Measurements from ENCODE around the gene EFTUD2.

Gene EFTUD2

GRCh38 chr17:44862278-44862914, 36.8 kb downstream of the EFTUD2 start:
- TF ChIP-seq CTCF (IDR thresholded peaks at IDR 0.05; ENCODE audit: low read depth, low read length, missing control alignments), result no peak
- no peak overlapping the region for H3K4me3 ChIP-seq (ENCODE audit: low read depth, low read length)
- no peak for DNase-seq (ENCODE audit: low read depth)

- TF ChIP-seq CTCF (IDR thresholded peaks at IDR 0.05; ENCODE audit: low read depth, low read length, missing control alignments), result no peak
- DNase-seq (ENCODE audit: low read depth), result no peak
- no peak overlapping the region for H3K4me3 ChIP-seq (ENCODE audit: low read depth, low read length)
Observed at GRCh38 chr17:44859701-44860100, 39.5 kb downstream of the EFTUD2 start.

- DNase-seq (ENCODE audit: low read depth), result no peak
- no peak overlapping the region for H3K4me3 ChIP-seq (ENCODE audit: low read depth, low read length)
- no peak for TF ChIP-seq CTCF (IDR thresholded peaks at IDR 0.05; ENCODE audit: low read depth, low read length, missing control alignments)
Observed at GRCh38 chr17:44854192-44854591, 45.1 kb downstream of the EFTUD2 start.

GRCh38 chr17:44850612-44851011, 48.6 kb downstream of the EFTUD2 start:
- no peak overlapping the region for H3K4me3 ChIP-seq (ENCODE audit: low read depth, low read length)
- TF ChIP-seq CTCF (IDR thresholded peaks at IDR 0.05; ENCODE audit: low read depth, low read length, missing control alignments), result no peak
- DNase-seq (ENCODE audit: low read depth), result no peak

- no peak overlapping the region for H3K4me3 ChIP-seq (ENCODE audit: low read depth, low read length)
- TF ChIP-seq CTCF (IDR thresholded peaks at IDR 0.05; ENCODE audit: low read depth, low read length, missing control alignments), result no peak
- no peak for DNase-seq (ENCODE audit: low read depth)
Observed at GRCh38 chr17:44850025-44850424, 49.2 kb downstream of the EFTUD2 start.

GRCh38 chr17:44848961-44849489, 50.2 kb downstream of the EFTUD2 start:
- DNase-seq (ENCODE audit: low read depth), result no peak

More at GRCh38 chr17:44848961-44849489, 50.2 kb downstream of the EFTUD2 start:
- H3K4me3 ChIP-seq (ENCODE audit: low read depth, low read length), result no peak overlapping the region
- no peak for TF ChIP-seq CTCF (IDR thresholded peaks at IDR 0.05; ENCODE audit: low read depth, low read length, missing control alignments)
